Activated CD8-positive, alpha-beta T cell treated with anti-CD3 and anti-CD28 coated beads for 36 hours (primary cell): ENCODE measurements around the gene NEURL1. TPM values are rescaled to one million over a fixed set of nuclear protein-coding genes. Genes with fewer than 3 reads are reported as not detected.

Source experiments
- ATAC-seq: fragments of 200-7000 bp; cut with Tn5 transposase; one replicate; pipeline ENCODE4 v1.10.0; 2021; ENCODE audit warnings: mild to moderate bottlenecking, moderate library complexity
- CTCF ChIA-PET: fragments of 350-600 bp; sonication (Branson Sonifier 250); formaldehyde crosslinking; loops from one replicate; lab custom pipeline; 2021; ENCODE audit warnings: antibody characterized with exemption; lab: Charles Lee
- POLR2A ChIA-PET: fragments of 350-600 bp; sonication (Branson Sonifier 250); formaldehyde crosslinking; loops from one replicate; lab custom pipeline; 2021; ENCODE audit warnings: antibody characterized with exemption; lab: Charles Lee
- DNase-seq: peaks from one replicate; pipeline ENCODE4 v3.0.0-alpha.2; 2020
- H3K27ac Mint-ChIP-seq: one replicate; pipeline ENCODE4 v1.8.0; 2021; ENCODE audit warnings: mild to moderate bottlenecking, mixed read lengths
- H3K27me3 Mint-ChIP-seq: one replicate; pipeline ENCODE4 v1.8.0; 2021; ENCODE audit warnings: mixed read lengths
- H3K36me3 Mint-ChIP-seq: one replicate; pipeline ENCODE4 v1.8.0; 2021; ENCODE audit warnings: low read depth, mixed read lengths
- H3K4me1 Mint-ChIP-seq: one replicate; pipeline ENCODE4 v1.8.0; 2021; ENCODE audit warnings: low read depth, mixed read lengths
- H3K4me3 Mint-ChIP-seq: one replicate; pipeline ENCODE4 v1.8.0; 2021; ENCODE audit warnings: mild to moderate bottlenecking, moderate library complexity, mixed read lengths
- H3K9me3 Mint-ChIP-seq: one replicate; pipeline ENCODE4 v1.8.0; 2021; ENCODE audit warnings: mixed read lengths
- CTCF ChIP-seq: fragments of 200-600 bp; IDR thresholded peaks from one replicate; pipeline ENCODE4 v1.8.0; 2022; ENCODE audit warnings: antibody characterized with exemption, mild to moderate bottlenecking
- intact Hi-C: fragments of 100-400 bp; cut with micrococcal nuclease; formaldehyde crosslinking; loops from one replicate; pipeline ENCODE4 v1.10.0; 2022
- total RNA-seq, 2 experiments: library from RNA; stranded (reverse); gene quantifications; one replicate each; pipeline ENCODE4 v1.2.3, GENCODE V29; 2021

Gene NEURL1
- total RNA-seq, 2 experiments from 2014 or later = 1.7 to 1.9 TPM

- ATAC-seq (peak; percentile 51), DNase-seq (peak; percentile 33)
- no peak overlapping the region for H3K27ac Mint-ChIP-seq
- CTCF ChIA-PET = interaction anchor here (0.8 to 7.7 kb wide), 7 partner anchors 12 to 215 kb away, joined by 3 to 56 read pairs (median 3); no protein-coding TSS in a partner anchor
- POLR2A ChIA-PET = interaction anchor here (1.4 kb wide), 1 partner anchor 38 kb away, joined by 5 read pairs; no protein-coding TSS in a partner anchor
- H3K4me3 Mint-ChIP-seq = no peak overlapping the region
- H3K9me3 Mint-ChIP-seq = no peaks in the 10 kb centered on the region
- H3K4me1 Mint-ChIP-seq = no peaks in the 10 kb centered on the region
- TF ChIP-seq CTCF = no peak
- intact Hi-C loops = no loop called here
- no peaks in the 10 kb centered on the region for H3K36me3 Mint-ChIP-seq
- H3K27me3 Mint-ChIP-seq = no peaks in the 10 kb centered on the region
These were observed 105.2 kb downstream of the NEURL1 start for GRCh38 chr10:103598654-103599115.

GRCh38 chr10:103599211-103599610 is 105.7 kb downstream of the NEURL1 start:
- TF ChIP-seq CTCF = no peak
- Mint-ChIP-seq H3K4me3 (no peak overlapping the region), H3K9me3 (no peaks in the 10 kb centered on the region), H3K36me3 (no peaks in the 10 kb centered on the region), H3K27me3 (no peaks in the 10 kb centered on the region), H3K27ac (no peak overlapping the region), H3K4me1 (no peaks in the 10 kb centered on the region)
- ATAC-seq (no peak), DNase-seq (no peak)
- intact Hi-C loops = no loop called here
- POLR2A ChIA-PET = interaction anchor here (1.4 kb wide), 1 partner anchor 38 kb away, joined by 5 read pairs; no protein-coding TSS in a partner anchor
- CTCF ChIA-PET = interaction anchor here (0.8 to 7.7 kb wide), 5 partner anchors 35 to 214 kb away, joined by 3 to 56 read pairs (median 3); no protein-coding TSS in a partner anchor

GRCh38 chr10:103599907-103600306 is 106.4 kb downstream of the NEURL1 start:
- no peaks in the 10 kb centered on the region for H3K36me3 Mint-ChIP-seq
- intact Hi-C loops = loop anchor here (5.0 kb wide), 1 partner anchor 87 kb away; no protein-coding TSS in a partner anchor
- no peaks in the 10 kb centered on the region for H3K9me3 Mint-ChIP-seq
- H3K27me3 Mint-ChIP-seq = no peaks in the 10 kb centered on the region
- H3K27ac Mint-ChIP-seq = no peak overlapping the region
- TF ChIP-seq CTCF = no peak
- ATAC-seq = no peak
- CTCF ChIA-PET = interaction anchor here (1.7 to 7.7 kb wide), 2 partner anchors 87 to 90 kb away, joined by 4 to 56 read pairs; no protein-coding TSS in a partner anchor
- no peaks in the 10 kb centered on the region for H3K4me1 Mint-ChIP-seq
- POLR2A ChIA-PET = no interaction called here
- H3K4me3 Mint-ChIP-seq = no peak overlapping the region
- no peak for DNase-seq

GRCh38 chr10:103600325-103600724 is 106.8 kb downstream of the NEURL1 start:
- Mint-ChIP-seq H3K27me3 (no peaks in the 10 kb centered on the region), H3K4me1 (no peaks in the 10 kb centered on the region), H3K27ac (no peak overlapping the region), H3K36me3 (no peaks in the 10 kb centered on the region), H3K4me3 (no peak overlapping the region), H3K9me3 (no peaks in the 10 kb centered on the region)
- no peak for DNase-seq
- POLR2A ChIA-PET = no interaction called here
- intact Hi-C loops = loop anchor here (5.0 kb wide), 1 partner anchor 87 kb away; no protein-coding TSS in a partner anchor
- CTCF ChIA-PET = no interaction called here
- no peak for TF ChIP-seq CTCF
- no peak for ATAC-seq

GRCh38 chr10:103600956-103601569 is 107.6 kb downstream of the NEURL1 start:
- no peaks in the 10 kb centered on the region for H3K4me1 Mint-ChIP-seq
- H3K27ac Mint-ChIP-seq = no peak overlapping the region
- intact Hi-C loops = loop anchor here (5.0 kb wide), 1 partner anchor 86 kb away; no protein-coding TSS in a partner anchor
- DNase-seq (no peak), ATAC-seq (no peak)
- TF ChIP-seq CTCF = no peak
- H3K27me3 Mint-ChIP-seq = no peaks in the 10 kb centered on the region
- no peak overlapping the region for H3K4me3 Mint-ChIP-seq
- no peaks in the 10 kb centered on the region for H3K36me3 Mint-ChIP-seq
- ChIA-PET CTCF (interaction anchor here (0.9 to 5.9 kb wide), 2 partner anchors 8 to 87 kb away, joined by 3 to 99 read pairs; no protein-coding TSS in a partner anchor), POLR2A (no interaction called here)
- no peaks in the 10 kb centered on the region for H3K9me3 Mint-ChIP-seq
